ENCODE data around the gene ARHGAP9.
"Not testable (repeated sequence)": the region's sequence is repeated elsewhere in the genome, so short reads cannot be mapped to it uniquely, and the experiment has no call there.

Gene ARHGAP9

GRCh38 chr12:57428965-57429364, 50.7 kb downstream of the ARHGAP9 start:
- Histone ChIP-seq H3K27ac (ENCODE audit: low read length) (no peak overlapping the region), H3K79me2 (ENCODE audit: low read length) (peaks cover 20% of the 10 kb centered on the region), H3K4me2 (ENCODE audit: low read depth, low read length) (peak overlapping the region; percentile 95; the same call in 1 of the 2 replicates), H3K4me1 (ENCODE audit: low read length) (peaks cover 8% of the 10 kb centered on the region), H3K9ac (ENCODE audit: low read length) (no peak overlapping the region), H3K27me3 (replicated peaks; ENCODE audit: insufficient read depth, low read length) (no peaks in the 10 kb centered on the region), H3K4me3 (ENCODE audit: low read length) (no peak overlapping the region), H2AFZ (ENCODE audit: low read length) (no peak overlapping the region), H3K36me3 (replicated peaks; ENCODE audit: insufficient read depth, low read length) (no peaks in the 10 kb centered on the region), H3K9me3 (replicated peaks; ENCODE audit: insufficient read depth, low read length) (no peaks in the 10 kb centered on the region), H4K20me1 (ENCODE audit: insufficient read depth, low read length) (no peaks in the 10 kb centered on the region), H3F3A (ENCODE audit: insufficient read depth, low read length) (0 out of 2 replicates have a peak, but pooled peaks cover 2% of the 10 kb centered on the region), H3K9me2 (replicated peaks; ENCODE audit: insufficient read depth, low read length) (no peaks in the 10 kb centered on the region)
- no peak for DNase-seq
- TF ChIP-seq EZH2 (optimal IDR thresholded peaks at IDR 0.05; ENCODE audit: low read depth, low read length) (no peak), EZH2phosphoT487 (IDR thresholded peaks at IDR 0.05; ENCODE audit: low read length) (no peak), CTCF (IDR thresholded peaks at IDR 0.05; ENCODE audit: low read length) (no peak)

- not testable (repeated sequence) for H3K4me3 ChIP-seq (ENCODE audit: low read length); H3K27me3 ChIP-seq (replicated peaks; ENCODE audit: insufficient read depth, low read length); H3K9me2 ChIP-seq (replicated peaks; ENCODE audit: insufficient read depth, low read length); H3K4me1 ChIP-seq (ENCODE audit: low read length); H3F3A ChIP-seq (ENCODE audit: insufficient read depth, low read length); H2AFZ ChIP-seq (ENCODE audit: low read length); DNase-seq; H3K36me3 ChIP-seq (replicated peaks; ENCODE audit: insufficient read depth, low read length); H4K20me1 ChIP-seq (ENCODE audit: insufficient read depth, low read length); H3K4me2 ChIP-seq (ENCODE audit: low read depth, low read length); H3K9me3 ChIP-seq (replicated peaks; ENCODE audit: insufficient read depth, low read length); H3K27ac ChIP-seq (ENCODE audit: low read length); H3K9ac ChIP-seq (ENCODE audit: low read length)
- peaks cover 20% of the 10 kb centered on the region for H3K79me2 ChIP-seq (ENCODE audit: low read length)
Observed at GRCh38 chr12:57426948-57427347, 52.7 kb downstream of the ARHGAP9 start.

All from MM.1S (cell line).